DND-41 (cell line): Measurements from ENCODE around the gene MRPL30.

Experiments
- ATAC-seq: fragments of 200-7000 bp; cut with Tn5 transposase; 3 replicates; pipeline ENCODE4 v1.9.1; 2021; ENCODE audit warnings: low read depth; ENCODE audit not compliant: insufficient read depth
- DNase-seq: peaks from one replicate; pipeline ENCODE4 v3.0.0-alpha.2; 2020
- H2AFZ ChIP-seq: 2 replicates; pipeline ENCODE4 v1.6.0; 2012; ENCODE audit warnings: low read depth, low read length
- H3K27ac ChIP-seq: 2 replicates; pipeline ENCODE4 v1.5.1; 2012; ENCODE audit warnings: low read length, inconsistent platforms
- H3K27me3 ChIP-seq: fragments of 200-600 bp; sonication (generic); 2 replicates; pipeline ENCODE4 v1.6.0; 2012; ENCODE audit warnings: low read length, mild to moderate bottlenecking, inconsistent platforms; ENCODE audit not compliant: insufficient read depth, poor library complexity
- H3K36me3 ChIP-seq: 2 replicates; pipeline ENCODE4 v1.5.1; 2012; ENCODE audit warnings: low read length, inconsistent platforms; ENCODE audit not compliant: insufficient read depth
- H3K4me1 ChIP-seq: 2 replicates; pipeline ENCODE4 v1.5.1; 2012; ENCODE audit warnings: mild to moderate bottlenecking, low read length; ENCODE audit not compliant: insufficient read depth
- H3K4me2 ChIP-seq: 2 replicates; pipeline ENCODE4 v1.6.0; 2012; ENCODE audit warnings: mild to moderate bottlenecking, moderate library complexity, low read length, inconsistent platforms; ENCODE audit not compliant: insufficient read depth
- H3K4me3 ChIP-seq, 2 experiments: fragments of 200-600 bp in 1 of 2; shearing (Covaris generic) in 1 of 2; 2 replicates each; pipeline ENCODE4 v1.5.1; 2012 to 2016; ENCODE audit warnings: inconsistent platforms in 2 of 2, low read length in 2 of 2, mild to moderate bottlenecking in 2 of 2, low read depth in 1 of 2, moderate library complexity in 1 of 2
- H3K79me2 ChIP-seq: 2 replicates; pipeline ENCODE4 v1.6.0; 2012; ENCODE audit warnings: low read length, inconsistent platforms; ENCODE audit not compliant: insufficient read depth
- H3K9ac ChIP-seq: 2 replicates; pipeline ENCODE4 v1.6.0; 2012; ENCODE audit warnings: low read depth, mild to moderate bottlenecking, inconsistent platforms, low read length, moderate library complexity
- H3K9me3 ChIP-seq: 2 replicates; pipeline ENCODE4 v1.5.1; 2012; ENCODE audit warnings: low read length, moderate library complexity, mild to moderate bottlenecking, inconsistent platforms; ENCODE audit not compliant: insufficient read depth, severe bottlenecking
- H4K20me1 ChIP-seq: 2 replicates; pipeline ENCODE4 v1.6.0; 2012; ENCODE audit warnings: low read length; ENCODE audit not compliant: insufficient read depth
- EZH2 ChIP-seq: IDR thresholded peaks from 3 replicates; pipeline ENCODE4 v1.6.1; 2012; ENCODE audit warnings: borderline replicate concordance, low read depth, mild to moderate bottlenecking, moderate library complexity, low read length, inconsistent platforms; ENCODE audit not compliant: severe bottlenecking
- TF ChIP-seq, protein P1 (sequence below): IDR thresholded peaks from 2 replicates; pipeline ENCODE4 v1.5.1; 2012; ENCODE audit warnings: borderline replicate concordance, low read length, moderate library complexity, mild to moderate bottlenecking; ENCODE audit not compliant: poor library complexity, severe bottlenecking; ENCODE audit errors: extremely low read depth

Gene MRPL30

DNA sequence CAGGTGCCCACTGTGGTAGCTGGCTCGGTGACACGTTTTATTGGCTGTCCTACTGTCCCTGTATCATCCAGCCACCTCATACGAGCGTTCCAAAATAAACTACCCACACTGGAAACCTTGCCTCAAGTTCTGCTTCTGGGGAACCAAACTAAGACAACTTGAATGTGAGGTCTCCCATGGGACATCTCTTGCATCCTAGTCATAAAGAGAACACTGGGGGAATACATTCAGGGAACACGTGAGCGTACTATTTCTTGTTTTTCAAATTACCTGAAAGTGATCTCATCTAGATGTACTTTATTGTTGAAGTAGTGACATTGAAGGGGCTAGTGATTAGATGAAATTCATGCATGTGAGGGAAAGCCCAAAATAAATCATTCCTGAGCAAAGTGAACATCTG is 59.4 kb downstream of the MRPL30 start:
- no peak overlapping the region for H3K4me2 ChIP-seq
- H3K36me3 ChIP-seq = no peaks in the 10 kb centered on the region
- ATAC-seq = no peak
- H3K4me3 ChIP-seq = no peak overlapping the region
- no peak overlapping the region for H2AFZ ChIP-seq
- no peak overlapping the region for H3K9ac ChIP-seq
- no peaks in the 10 kb centered on the region for H3K9me3 ChIP-seq
- H3K79me2 ChIP-seq = no peaks in the 10 kb centered on the region
- H3K4me1 ChIP-seq = no peaks in the 10 kb centered on the region
- H4K20me1 ChIP-seq = no peaks in the 10 kb centered on the region
- H3K27ac ChIP-seq = no peak overlapping the region
- DNase-seq = no peak
- TF ChIP-seq, protein P1, sequence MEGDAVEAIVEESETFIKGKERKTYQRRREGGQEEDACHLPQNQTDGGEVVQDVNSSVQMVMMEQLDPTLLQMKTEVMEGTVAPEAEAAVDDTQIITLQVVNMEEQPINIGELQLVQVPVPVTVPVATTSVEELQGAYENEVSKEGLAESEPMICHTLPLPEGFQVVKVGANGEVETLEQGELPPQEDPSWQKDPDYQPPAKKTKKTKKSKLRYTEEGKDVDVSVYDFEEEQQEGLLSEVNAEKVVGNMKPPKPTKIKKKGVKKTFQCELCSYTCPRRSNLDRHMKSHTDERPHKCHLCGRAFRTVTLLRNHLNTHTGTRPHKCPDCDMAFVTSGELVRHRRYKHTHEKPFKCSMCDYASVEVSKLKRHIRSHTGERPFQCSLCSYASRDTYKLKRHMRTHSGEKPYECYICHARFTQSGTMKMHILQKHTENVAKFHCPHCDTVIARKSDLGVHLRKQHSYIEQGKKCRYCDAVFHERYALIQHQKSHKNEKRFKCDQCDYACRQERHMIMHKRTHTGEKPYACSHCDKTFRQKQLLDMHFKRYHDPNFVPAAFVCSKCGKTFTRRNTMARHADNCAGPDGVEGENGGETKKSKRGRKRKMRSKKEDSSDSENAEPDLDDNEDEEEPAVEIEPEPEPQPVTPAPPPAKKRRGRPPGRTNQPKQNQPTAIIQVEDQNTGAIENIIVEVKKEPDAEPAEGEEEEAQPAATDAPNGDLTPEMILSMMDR = no peak
- no peak for TF ChIP-seq EZH2
- no peaks in the 10 kb centered on the region for H3K27me3 ChIP-seq

DNA sequence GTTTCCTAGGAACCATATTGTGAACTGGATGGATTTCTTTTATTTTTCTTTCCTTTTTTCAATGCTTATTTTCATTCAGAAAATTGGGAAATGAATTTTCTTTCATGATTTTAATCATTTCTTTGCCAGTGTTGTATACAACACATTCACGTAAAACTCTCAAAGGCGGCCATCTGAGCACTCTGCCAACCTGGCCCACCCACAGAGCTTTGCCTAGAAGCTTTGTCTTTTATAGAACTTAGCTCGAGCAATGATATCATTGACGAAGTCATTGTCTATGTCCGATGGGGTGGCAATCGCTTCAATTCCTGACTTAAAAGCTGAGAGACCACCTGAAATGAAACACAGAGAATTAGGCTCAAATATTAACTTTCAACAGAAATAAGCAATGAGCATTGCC is 61.2 kb downstream of the MRPL30 start:
- H3K9ac ChIP-seq = no peak overlapping the region
- no peak overlapping the region for H3K4me3 ChIP-seq
- H3K79me2 ChIP-seq = no peaks in the 10 kb centered on the region
- no peak overlapping the region for H2AFZ ChIP-seq
- H4K20me1 ChIP-seq = no peaks in the 10 kb centered on the region
- DNase-seq (no peak), ATAC-seq (no peak)
- H3K36me3 ChIP-seq = no peaks in the 10 kb centered on the region
- no peak overlapping the region for H3K27ac ChIP-seq
- no peaks in the 10 kb centered on the region for H3K27me3 ChIP-seq
- H3K9me3 ChIP-seq = no peaks in the 10 kb centered on the region
- H3K4me1 ChIP-seq = no peaks in the 10 kb centered on the region
- TF ChIP-seq, protein P1 = no peak
- no peak for TF ChIP-seq EZH2
- H3K4me2 ChIP-seq = no peak overlapping the region
